Measurements from ENCODE around the gene PEAR1.

The PEAR1 gene

DNA sequence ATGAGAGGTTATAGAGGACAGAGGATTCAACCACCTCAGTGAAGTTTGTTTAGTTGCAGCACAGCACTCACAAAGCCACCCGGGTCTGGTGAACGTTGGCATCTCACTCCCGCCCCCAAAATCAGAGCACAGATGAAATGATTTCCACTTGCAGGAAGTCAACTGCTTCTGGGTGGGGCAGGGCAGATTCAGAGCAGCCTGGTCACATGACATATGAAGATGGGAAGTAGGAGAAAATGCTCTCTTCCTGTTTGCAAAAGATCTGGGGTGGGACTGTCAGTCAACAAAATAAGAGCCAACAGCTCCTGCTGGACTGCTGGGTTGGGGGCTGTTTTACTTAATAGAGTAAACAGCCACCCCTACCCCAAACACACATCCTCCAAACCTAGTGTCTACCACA is 70.1 kb downstream of the PEAR1 start:
- peak; percentile 3 to 7 for DNase-seq (ENCODE audit: low read depth in 2 of 2)

DNA sequence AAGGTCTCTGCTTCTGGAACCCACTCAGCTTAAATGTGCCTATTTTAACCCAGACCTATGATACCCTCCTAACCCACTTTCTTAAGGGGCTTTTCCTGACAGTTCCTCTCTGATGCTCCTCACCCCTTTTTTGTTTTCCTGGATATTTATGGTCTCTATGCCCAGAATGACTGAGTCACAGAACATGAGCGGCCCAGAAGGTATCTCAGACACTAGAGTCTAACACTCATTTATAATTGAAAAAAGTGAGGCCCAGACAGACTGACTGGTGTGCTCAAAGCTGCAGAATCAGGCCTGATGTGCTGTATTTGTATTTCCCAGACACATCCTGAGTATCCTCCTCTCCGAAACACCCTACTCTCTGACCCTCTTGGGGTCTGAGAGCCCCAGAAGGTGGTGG is 70.9 kb downstream of the PEAR1 start:
- no peak for DNase-seq (ENCODE audit: low read depth in 2 of 2)
